Keratinocyte (primary cell): Measurements from ENCODE around the gene STYXL1. TPM values are rescaled to one million over a fixed set of nuclear protein-coding genes. Genes with fewer than 3 reads are reported as not detected.

Experiments
- DNase-seq: peaks from one replicate; pipeline ENCODE4 v3.0.0-alpha.2; 2011; ENCODE audit warnings: low read depth, missing footprints, low spot score
- FAIRE-seq: peaks from 2 replicates; lab custom pipeline; 2011; peaks lifted over from hg19 to GRCh38; lab: Jason Lieb, UNC
- H2AFZ ChIP-seq: 2 replicates; pipeline ENCODE4 v1.6.0; 2012; ENCODE audit warnings: low read length, control low read depth, inconsistent platforms; ENCODE audit not compliant: control insufficient read depth
- H3K27ac ChIP-seq: 2 replicates; pipeline ENCODE4 v1.5.1; 2011; ENCODE audit warnings: low read length; ENCODE audit not compliant: control insufficient read depth, insufficient read depth
- H3K27me3 ChIP-seq: 3 replicates; pipeline ENCODE4 v1.6.0; 2011; ENCODE audit warnings: low read length; ENCODE audit not compliant: control insufficient read depth, insufficient read depth; ENCODE audit errors: extremely low read depth
- H3K36me3 ChIP-seq, 2 experiments: 2 replicates in 1 of 2; 3 replicates in 1 of 2; pipeline ENCODE4 v1.5.1; 2011; ENCODE audit warnings: low read length in 2 of 2, mild to moderate bottlenecking in 1 of 2; ENCODE audit not compliant: control insufficient read depth in 2 of 2, insufficient read depth in 2 of 2; ENCODE audit errors: extremely low read depth in 1 of 2
- H3K4me1 ChIP-seq: 3 replicates; pipeline ENCODE4 v1.5.1; 2011; ENCODE audit warnings: low read length; ENCODE audit not compliant: control insufficient read depth, insufficient read depth; ENCODE audit errors: extremely low read depth
- H3K4me2 ChIP-seq: 3 replicates; pipeline ENCODE4 v1.6.0; 2011; ENCODE audit warnings: low read depth, low read length; ENCODE audit not compliant: control insufficient read depth, insufficient read depth; ENCODE audit errors: extremely low read depth
- H3K4me3 ChIP-seq, 3 experiments: fragments of 200-600 bp in 1 of 3; sonication (generic) in 1 of 3; 2 replicates in 2 of 3; 3 replicates in 1 of 3; pipeline ENCODE4 v1.5.1; 2011 to 2016; ENCODE audit warnings: low read length in 3 of 3, mild to moderate bottlenecking in 3 of 3, control low read depth in 2 of 3, inconsistent platforms in 1 of 3, low read depth in 1 of 3, mixed read lengths in 1 of 3, mixed run types in 1 of 3, moderate library complexity in 1 of 3; ENCODE audit not compliant: control insufficient read depth in 2 of 3, insufficient read depth in 2 of 3; ENCODE audit errors: extremely low read depth in 1 of 3
- H3K79me2 ChIP-seq: 2 replicates; pipeline ENCODE4 v1.6.0; 2012; ENCODE audit warnings: low read length; ENCODE audit not compliant: control insufficient read depth, insufficient read depth
- H3K9ac ChIP-seq: 3 replicates; pipeline ENCODE4 v1.6.0; 2011; ENCODE audit warnings: low read length; ENCODE audit not compliant: control insufficient read depth, insufficient read depth; ENCODE audit errors: extremely low read depth
- H3K9me1 ChIP-seq: 3 replicates; pipeline ENCODE4 v1.6.0; 2011; ENCODE audit warnings: low read length; ENCODE audit not compliant: control insufficient read depth, insufficient read depth; ENCODE audit errors: extremely low read depth
- H3K9me3 ChIP-seq: 2 replicates; pipeline ENCODE4 v1.5.1; 2012; ENCODE audit warnings: low read depth, low read length; ENCODE audit not compliant: control insufficient read depth
- H4K20me1 ChIP-seq: 3 replicates; pipeline ENCODE4 v1.6.0; 2011; ENCODE audit warnings: low read length; ENCODE audit not compliant: control insufficient read depth, insufficient read depth; ENCODE audit errors: extremely low read depth
- CTCF ChIP-seq, 3 experiments: IDR thresholded peaks in 1 of 3; conservative IDR thresholded peaks in 1 of 3; optimal IDR thresholded peaks in 1 of 3; 2 replicates in 2 of 3; 3 replicates in 1 of 3; pipeline versions ENCODE3 to v1.5.1; 2011; ENCODE audit warnings: low read length in 3 of 3, mild to moderate bottlenecking in 3 of 3, moderate library complexity in 2 of 3, control low read depth in 1 of 3, inconsistent platforms in 1 of 3; ENCODE audit not compliant: insufficient read depth in 2 of 3; ENCODE audit errors: extremely low read depth in 1 of 3
- EZH2 ChIP-seq: IDR thresholded peaks from one replicate; pipeline ENCODE4 v1.6.1; 2012; ENCODE audit warnings: inconsistent platforms, mild to moderate bottlenecking, low read length, moderate library complexity
- dilution Hi-C: fragments of 300-500 bp; cut with MboI; formaldehyde crosslinking; loops from one replicate; pipeline ENCODE4 v1.7.0; 2020; ENCODE audit warnings: low sequenced_read_pairs; ENCODE audit not compliant: extremely low pct_ligation_motif_present
- polyA plus RNA-seq, 5 experiments: library from polyadenylated mRNA; depleted of rRNA in 3 of 5; stranded (reverse) in 3 of 5; stranded (forward) in 1 of 5; unstranded in 1 of 5; fragments of >200 nt; gene quantifications; 1 replicate in 1 of 5; 2 replicates in 3 of 5; 3 replicates in 1 of 5; pipeline versions ENCODE4 v1.2.1 to v1.2.3, GENCODE V29; 2011 to 2012; ENCODE audit warnings: missing spikeins in 2 of 5, low read depth in 1 of 5, low replicate concordance in 1 of 5

STYXL1 gene
- polyA plus RNA-seq, 1 donor (not counting 4 experiments of a cell fraction or from before 2014, with no cell fraction given) = 76.2 TPM

- DNase-seq (no peak), FAIRE-seq (no peak)
- Histone ChIP-seq H3K4me3 (no peak overlapping the region), H3K4me2 (no peak overlapping the region), H3K9me3 (no peaks in the 10 kb centered on the region), H3K79me2 (no peaks in the 10 kb centered on the region), H2AFZ (no peak overlapping the region), H3K27me3 (no peaks in the 10 kb centered on the region), H3K4me1 (no peaks in the 10 kb centered on the region), H3K27ac (no peak overlapping the region), H4K20me1 (no peaks in the 10 kb centered on the region), H3K36me3 (peaks cover 3 to 14% of the 10 kb centered on the region in 2 experiments), H3K9ac (no peak overlapping the region), H3K9me1 (no peaks in the 10 kb centered on the region)
- dilution Hi-C loops = no loop called here
- TF ChIP-seq EZH2 (no peak), CTCF (optimal IDR thresholded peaks at IDR 0.05 in 1 of 3, IDR thresholded peaks at IDR 0.05 in 1 of 3, conservative IDR thresholded peaks at IDR 0.05 in 1 of 3; ENCODE audit: extremely low read depth in 1 of 3, insufficient read depth in 2 of 3, low read length in 3 of 3) (no peak)
Measured at GRCh38 chr7:75969704-75970498, 77.9 kb downstream of the STYXL1 start.

GRCh38 chr7:75969182-75969581, 78.6 kb downstream of the STYXL1 start:
- FAIRE-seq (no peak), DNase-seq (no peak)
- Histone ChIP-seq H3K9me3 (no peaks in the 10 kb centered on the region), H3K4me1 (no peaks in the 10 kb centered on the region), H3K27me3 (no peaks in the 10 kb centered on the region), H3K9me1 (no peaks in the 10 kb centered on the region), H3K36me3 (peaks cover 3 to 14% of the 10 kb centered on the region in 2 experiments), H3K4me2 (no peak overlapping the region), H3K79me2 (no peaks in the 10 kb centered on the region), H3K27ac (no peak overlapping the region), H2AFZ (no peak overlapping the region), H4K20me1 (no peaks in the 10 kb centered on the region), H3K4me3 (no peak overlapping the region), H3K9ac (no peak overlapping the region)
- dilution Hi-C loops = no loop called here
- TF ChIP-seq CTCF (optimal IDR thresholded peaks at IDR 0.05 in 1 of 3, IDR thresholded peaks at IDR 0.05 in 1 of 3, conservative IDR thresholded peaks at IDR 0.05 in 1 of 3; ENCODE audit: extremely low read depth in 1 of 3, insufficient read depth in 2 of 3, low read length in 3 of 3) = no peak
